ENCODE measurements around the gene C4orf54.

GRCh38 chr4:99642725-99643489 is 14.7 kb downstream of the C4orf54 start:
- TF ChIP-seq ZFP30 (CRISPR knock-in tag; IDR thresholded peaks at IDR 0.05) (no peak), ARNTL (CRISPR knock-in tag; IDR thresholded peaks at IDR 0.05; ENCODE audit: borderline replicate concordance, low read depth) (no peak), CREB5 (CRISPR knock-in tag; IDR thresholded peaks at IDR 0.05; ENCODE audit: low read depth) (no peak), TOX (CRISPR knock-in tag; IDR thresholded peaks at IDR 0.05; ENCODE audit: borderline replicate concordance) (no peak), OSR1 (CRISPR knock-in tag; IDR thresholded peaks at IDR 0.05) (no peak), ISL1 (CRISPR knock-in tag; IDR thresholded peaks at IDR 0.05) (no peak), PATZ1 (CRISPR knock-in tag; IDR thresholded peaks at IDR 0.05; ENCODE audit: borderline replicate concordance) (no peak), CSRNP3 (CRISPR knock-in tag; IDR thresholded peaks at IDR 0.05) (no peak), ZNF8 (CRISPR knock-in tag; IDR thresholded peaks at IDR 0.05) (no peak), BACH2 (CRISPR knock-in tag; IDR thresholded peaks at IDR 0.05; ENCODE audit: borderline replicate concordance) (no peak), CSDC2 (CRISPR knock-in tag; IDR thresholded peaks at IDR 0.05) (no peak), TCF4 (CRISPR knock-in tag; IDR thresholded peaks at IDR 0.05; ENCODE audit: borderline replicate concordance) (no peak)

All from SK-N-SH treated with all-trans-retinoic acid at 6 μM for 48 hours (cell line).